ENCODE data around the gene PIGK.
"Not testable (repeated sequence)": the region's sequence is repeated elsewhere in the genome, so short reads cannot be mapped to it uniquely, and the experiment has no call there.

Gene PIGK

DNA sequence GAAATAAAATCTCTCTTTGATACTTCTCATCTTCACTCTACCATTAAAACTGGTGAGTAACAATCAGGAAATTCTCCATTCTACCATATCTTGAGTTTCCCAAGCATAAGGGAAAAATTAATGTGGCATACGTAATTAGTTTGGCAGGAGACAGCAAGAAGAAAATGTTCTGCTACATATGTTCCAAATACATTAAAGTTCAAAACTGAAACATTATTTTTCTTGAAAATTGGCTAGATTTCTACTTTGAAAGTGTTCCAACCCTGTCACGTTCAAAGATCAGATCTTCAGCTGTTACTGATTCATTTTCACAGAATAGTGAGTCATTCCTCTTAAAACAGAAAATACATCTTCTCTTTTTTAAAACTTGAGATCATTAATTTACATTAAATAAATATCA is 48.5 kb downstream of the PIGK start:
- TF ChIP-seq ZNF384 (IDR thresholded peaks at IDR 0.05) = no peak
- no peak for TF ChIP-seq SUZ12 (IDR thresholded peaks at IDR 0.05)
- no peak for TF ChIP-seq TARDBP (IDR thresholded peaks at IDR 0.05)
- no peak for TF ChIP-seq FOXM1 (IDR thresholded peaks at IDR 0.05; ENCODE audit: borderline replicate concordance)
- TF ChIP-seq BHLHE40 (IDR thresholded peaks at IDR 0.05; ENCODE audit: borderline replicate concordance) = no peak
- TF ChIP-seq, protein P1, sequence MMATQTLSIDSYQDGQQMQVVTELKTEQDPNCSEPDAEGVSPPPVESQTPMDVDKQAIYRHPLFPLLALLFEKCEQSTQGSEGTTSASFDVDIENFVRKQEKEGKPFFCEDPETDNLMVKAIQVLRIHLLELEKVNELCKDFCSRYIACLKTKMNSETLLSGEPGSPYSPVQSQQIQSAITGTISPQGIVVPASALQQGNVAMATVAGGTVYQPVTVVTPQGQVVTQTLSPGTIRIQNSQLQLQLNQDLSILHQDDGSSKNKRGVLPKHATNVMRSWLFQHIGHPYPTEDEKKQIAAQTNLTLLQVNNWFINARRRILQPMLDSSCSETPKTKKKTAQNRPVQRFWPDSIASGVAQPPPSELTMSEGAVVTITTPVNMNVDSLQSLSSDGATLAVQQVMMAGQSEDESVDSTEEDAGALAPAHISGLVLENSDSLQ (IDR thresholded peaks at IDR 0.05) = no peak
- TF ChIP-seq ELF4 (IDR thresholded peaks at IDR 0.05) = no peak
- ChIA-PET POLR2A (no interaction called here), CTCF (no interaction called here)
- no peak for DNase-seq (ENCODE audit: extremely low spot score)

DNA sequence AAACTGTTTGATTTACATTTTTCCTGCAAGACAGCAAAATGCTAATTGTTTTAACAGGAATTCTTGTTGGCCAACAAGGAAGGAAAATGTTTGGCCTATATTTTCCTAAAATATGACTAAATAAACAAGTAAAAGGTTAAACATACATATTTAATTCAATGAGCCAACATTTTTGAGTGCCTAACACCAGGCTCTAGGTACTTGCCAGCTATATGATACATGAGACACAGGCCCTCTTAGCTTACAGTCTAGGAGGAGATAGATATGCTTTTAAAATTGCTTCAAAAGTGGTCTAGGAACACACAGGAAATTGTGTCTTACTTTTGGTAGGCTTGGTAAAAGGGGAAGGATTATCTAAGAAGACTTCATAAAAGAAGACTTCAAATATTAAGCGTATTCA is 50.9 kb downstream of the PIGK start:
- no peak for DNase-seq (ENCODE audit: extremely low spot score)
- ChIA-PET POLR2A (no interaction called here), CTCF (no interaction called here)
- TF ChIP-seq HDGF (IDR thresholded peaks at IDR 0.05; ENCODE audit: borderline replicate concordance) (no peak), SP1 (IDR thresholded peaks at IDR 0.05) (no peak), NFRKB (IDR thresholded peaks at IDR 0.05) (no peak), TARDBP (IDR thresholded peaks at IDR 0.05) (no peak), CTBP1 (IDR thresholded peaks at IDR 0.05; ENCODE audit: borderline replicate concordance) (no peak), FOXK2 (IDR thresholded peaks at IDR 0.05) (no peak), ELF4 (IDR thresholded peaks at IDR 0.05) (no peak), L3MBTL2 (conservative IDR thresholded peaks at IDR 0.05) (no peak), ARNT (IDR thresholded peaks at IDR 0.05) (no peak), FOXM1 (IDR thresholded peaks at IDR 0.05; ENCODE audit: borderline replicate concordance) (no peak), ZNF384 (IDR thresholded peaks at IDR 0.05) (no peak), SUZ12 (IDR thresholded peaks at IDR 0.05) (no peak), LEF1 (IDR thresholded peaks at IDR 0.05; ENCODE audit: borderline replicate concordance) (no peak), BHLHE40 (IDR thresholded peaks at IDR 0.05; ENCODE audit: borderline replicate concordance) (no peak)

DNA sequence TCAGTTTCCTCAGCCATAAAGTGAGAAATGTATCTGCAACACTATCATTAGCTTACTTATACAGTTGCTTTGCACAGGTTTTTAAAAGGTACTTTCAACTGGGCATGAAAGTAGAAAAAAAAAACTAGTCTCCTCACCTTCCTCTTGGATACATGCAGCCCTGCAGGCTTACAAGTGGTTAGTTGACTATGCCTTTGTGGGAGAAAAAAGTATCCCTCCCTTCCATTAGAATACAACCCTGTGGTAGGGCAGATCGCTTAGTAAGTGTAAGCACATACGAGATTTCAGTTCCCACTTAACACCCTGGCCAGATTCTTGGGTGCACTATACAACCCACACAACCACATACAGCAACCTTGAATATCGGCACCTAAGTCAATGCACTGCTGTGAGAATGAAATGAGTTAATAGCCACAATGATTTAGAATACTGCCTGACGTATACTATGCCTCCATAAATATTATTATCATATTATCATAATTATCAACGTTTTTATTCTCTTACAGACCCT is 54.7 kb downstream of the PIGK start:
- ChIA-PET POLR2A (no interaction called here), CTCF (no interaction called here)
- no peak for DNase-seq (ENCODE audit: extremely low spot score)
- TF ChIP-seq FOXM1 (IDR thresholded peaks at IDR 0.05; ENCODE audit: borderline replicate concordance) (no peak), HDGF (IDR thresholded peaks at IDR 0.05; ENCODE audit: borderline replicate concordance) (no peak), FOXK2 (IDR thresholded peaks at IDR 0.05) (no peak), L3MBTL2 (conservative IDR thresholded peaks at IDR 0.05) (no peak), SUZ12 (IDR thresholded peaks at IDR 0.05) (no peak), NFRKB (IDR thresholded peaks at IDR 0.05) (no peak), CTBP1 (IDR thresholded peaks at IDR 0.05; ENCODE audit: borderline replicate concordance) (no peak), TARDBP (IDR thresholded peaks at IDR 0.05) (no peak), SP1 (IDR thresholded peaks at IDR 0.05) (no peak), ELF4 (IDR thresholded peaks at IDR 0.05) (no peak), BHLHE40 (IDR thresholded peaks at IDR 0.05; ENCODE audit: borderline replicate concordance) (no peak), FOXA1 (IDR thresholded peaks at IDR 0.05) (no peak), LEF1 (IDR thresholded peaks at IDR 0.05; ENCODE audit: borderline replicate concordance) (no peak), ZNF384 (IDR thresholded peaks at IDR 0.05) (no peak), ARNT (IDR thresholded peaks at IDR 0.05) (no peak)
- TF ChIP-seq, protein P1 (IDR thresholded peaks at IDR 0.05) = no peak

DNA sequence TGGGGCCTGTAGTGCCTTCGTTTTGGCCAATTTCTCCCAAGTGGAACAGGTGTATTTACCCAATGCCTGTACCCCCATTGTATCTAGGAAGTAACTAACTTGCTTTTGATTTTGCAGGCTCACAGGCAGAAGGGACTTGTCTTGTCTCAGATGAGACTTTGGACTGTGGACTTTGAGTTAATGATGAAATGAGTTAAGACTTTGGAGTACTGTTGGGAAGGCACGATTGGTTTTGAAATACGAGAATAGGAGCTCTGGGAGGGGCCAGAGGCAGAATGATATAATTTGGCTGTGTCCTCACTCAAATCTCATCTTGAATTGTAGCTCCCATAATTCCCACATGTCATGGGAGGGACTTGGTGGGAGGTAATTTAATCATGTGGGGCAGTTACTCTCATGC is 59.5 kb downstream of the PIGK start:
- CTCF ChIA-PET; DNase-seq (ENCODE audit: extremely low spot score); POLR2A ChIA-PET: not testable (repeated sequence)

DNA sequence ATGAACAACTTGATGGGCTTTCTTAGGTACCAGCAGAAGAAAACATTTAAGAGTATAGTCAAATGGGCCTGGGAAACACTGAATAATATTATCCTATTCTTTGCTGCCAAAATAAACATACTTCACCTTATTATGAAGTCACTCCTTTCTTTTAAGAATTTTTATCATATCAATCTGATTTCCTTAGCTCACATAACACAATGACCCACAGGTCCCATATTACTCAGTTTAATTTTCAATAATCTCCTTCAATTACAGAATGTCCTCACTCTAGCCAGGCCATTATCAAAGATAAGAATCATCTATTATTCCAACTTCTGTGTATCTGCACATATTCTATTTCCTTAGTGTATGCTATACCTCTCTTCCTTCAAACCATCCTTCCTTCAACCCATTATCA is 63.0 kb downstream of the PIGK start:
- POLR2A ChIA-PET = interaction anchor here (1.1 kb wide), 1 partner anchor 63 kb away, joined by 3 read pairs; the partner anchor contains the start of gene PIGK
- no peak for DNase-seq (ENCODE audit: extremely low spot score)
- CTCF ChIA-PET = no interaction called here
- TF ChIP-seq ARNT (IDR thresholded peaks at IDR 0.05) = no peak
- TF ChIP-seq, protein P1 (IDR thresholded peaks at IDR 0.05) = no peak
- TF ChIP-seq CTBP1 (IDR thresholded peaks at IDR 0.05; ENCODE audit: borderline replicate concordance) = no peak
- TF ChIP-seq L3MBTL2 (conservative IDR thresholded peaks at IDR 0.05) = no peak
- TF ChIP-seq FOXA1 (IDR thresholded peaks at IDR 0.05) = no peak
- no peak for TF ChIP-seq NFRKB (IDR thresholded peaks at IDR 0.05)
- TF ChIP-seq SUZ12 (IDR thresholded peaks at IDR 0.05) = no peak

DNA sequence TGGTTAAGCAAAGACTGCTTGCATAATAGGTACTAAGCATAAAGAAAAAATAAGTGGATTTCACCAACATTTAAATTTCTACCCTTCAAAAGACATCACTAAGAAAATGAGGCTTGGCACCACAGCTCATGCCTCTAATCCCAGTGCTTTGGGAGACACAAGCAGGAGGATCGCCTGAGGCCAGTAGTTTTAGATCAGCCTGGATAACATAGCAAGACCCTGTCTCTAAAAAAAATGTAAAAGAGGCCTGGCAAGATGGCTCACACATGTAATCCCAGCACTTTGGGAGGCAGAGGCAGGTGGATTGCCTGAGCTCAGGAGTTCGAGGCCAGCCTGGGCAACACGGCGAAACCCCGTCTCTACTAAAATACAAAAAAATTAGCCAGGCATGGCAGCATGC is 73.0 kb downstream of the PIGK start:
- DNase-seq (ENCODE audit: extremely low spot score) = no peak
- TF ChIP-seq L3MBTL2 (conservative IDR thresholded peaks at IDR 0.05) (no peak), FOXK2 (IDR thresholded peaks at IDR 0.05) (no peak), ARNT (IDR thresholded peaks at IDR 0.05) (no peak), TARDBP (IDR thresholded peaks at IDR 0.05) (no peak), ZNF384 (IDR thresholded peaks at IDR 0.05) (no peak), LEF1 (IDR thresholded peaks at IDR 0.05; ENCODE audit: borderline replicate concordance) (no peak), SUZ12 (IDR thresholded peaks at IDR 0.05) (no peak), NFRKB (IDR thresholded peaks at IDR 0.05) (no peak), FOXM1 (IDR thresholded peaks at IDR 0.05; ENCODE audit: borderline replicate concordance) (no peak), HDGF (IDR thresholded peaks at IDR 0.05; ENCODE audit: borderline replicate concordance) (no peak), ELF4 (IDR thresholded peaks at IDR 0.05) (no peak), FOXA1 (IDR thresholded peaks at IDR 0.05) (no peak), BHLHE40 (IDR thresholded peaks at IDR 0.05; ENCODE audit: borderline replicate concordance) (no peak), CTBP1 (IDR thresholded peaks at IDR 0.05; ENCODE audit: borderline replicate concordance) (no peak), SP1 (IDR thresholded peaks at IDR 0.05) (no peak)
- TF ChIP-seq, protein P1 (IDR thresholded peaks at IDR 0.05) = no peak
- POLR2A ChIA-PET = no interaction called here
- CTCF ChIA-PET = interaction anchor here (1.0 kb wide), 1 partner anchor 399 kb away, joined by 3 read pairs; no protein-coding TSS in a partner anchor

Measured in HEK293T (cell line).